ENCODE data around the gene DAB2IP. TPM values are rescaled to one million over a fixed set of nuclear protein-coding genes. Genes with fewer than 3 reads are reported as not detected.
A peak's percentile ranks its signal among the peaks of the same experiment; 100 is the strongest.

The DAB2IP gene
- total and polyA plus RNA-seq, 2 of the 4 experiments (the other 2 are of a cell fraction) = 5.6 to 17.2 TPM

- H4K5ac ChIP-seq (ENCODE audit: low read depth, low read length) = no peak overlapping the region
- peaks cover 17% of the 10 kb centered on the region for H3K4me1 ChIP-seq (ENCODE audit: control insufficient read depth, insufficient read depth, low read length)
- ATAC-seq (ENCODE audit: low read depth) = no peak
- H2AK5ac ChIP-seq (ENCODE audit: low read depth, low read length) = peak overlapping the region; percentile 99
- no peaks in the 10 kb centered on the region; the same call in 1 of the 2 replicates for H4K20me1 ChIP-seq (ENCODE audit: insufficient read depth, low read length)
- no peaks in the 10 kb centered on the region for H3K9me3 ChIP-seq (ENCODE audit: control insufficient read depth, insufficient read depth, low read length)
- ChIA-PET CTCF (interaction anchor here (0.9 kb wide), 1 partner anchor 13 kb away, joined by 3 read pairs; no protein-coding TSS in a partner anchor), POLR2A (ENCODE audit: unreplicated experiment) (no interaction called here)
- no peak overlapping the region for H3K56ac ChIP-seq (ENCODE audit: extremely low read depth, insufficient read depth, low read length)
- peaks cover 0 to 34% of the 10 kb centered on the region in 2 experiments; a peak in 2 of 4 replicates for H3K79me1 ChIP-seq (ENCODE audit: low read depth in 1 of 2, low read length in 2 of 2)
- no peak overlapping the region for H3K4me3 ChIP-seq (ENCODE audit: insufficient read depth, low read depth, low read length)
- H3K4me2 ChIP-seq (ENCODE audit: low read depth, low read length) = no peak overlapping the region
- peak overlapping the region; percentile 95 for H2BK120ac ChIP-seq (ENCODE audit: low read depth, low read length)
- no peak for DNase-seq
- H2AK9ac ChIP-seq (replicated peaks; ENCODE audit: low read depth, low read length, poor library complexity) = peak overlapping the region; percentile 89
- peak overlapping the region; percentile 35 for H2AFZ ChIP-seq (replicated peaks; ENCODE audit: low read length, poor library complexity)
- no TSS peak for BruUV-seq (replicated peaks)
- TF ChIP-seq CEBPB (IDR thresholded peaks at IDR 0.05; ENCODE audit: low read depth, low read length) (no peak), SMC3 (IDR thresholded peaks at IDR 0.05; ENCODE audit: low read depth, low read length) (no peak), RCOR1 (IDR thresholded peaks at IDR 0.05; ENCODE audit: insufficient replicate concordance, low read length) (no peak), USF2 (IDR thresholded peaks at IDR 0.05; ENCODE audit: low read depth, low read length) (no peak), BHLHE40 (IDR thresholded peaks at IDR 0.05; ENCODE audit: low read depth, low read length) (no peak), ELK1 (IDR thresholded peaks at IDR 0.05; ENCODE audit: borderline replicate concordance, low read depth, low read length) (no peak), MAZ (IDR thresholded peaks at IDR 0.05; ENCODE audit: borderline replicate concordance, low read depth, low read length) (no peak), MAFK (IDR thresholded peaks at IDR 0.05; ENCODE audit: low read depth, low read length) (no peak), CHD1 (IDR thresholded peaks at IDR 0.05; ENCODE audit: low read depth, low read length) (no peak)
- H3K4ac ChIP-seq (ENCODE audit: low read depth, low read length) = peak overlapping the region; percentile 94
- in situ Hi-C loops (cut with MboI; ENCODE audit: low sequenced_read_pairs) = no loop called here
- peak overlapping the region; percentile 82 for H3K18ac ChIP-seq (ENCODE audit: low read depth, low read length)
- H2BK5ac ChIP-seq (ENCODE audit: low read depth, low read length, poor library complexity, severe bottlenecking) = peak overlapping the region; percentile 67
- peak overlapping the region; percentile 60 to 85; a peak in 3 of 4 replicates for H4K8ac ChIP-seq (ENCODE audit: low read depth in 2 of 2, low read length in 2 of 2)
- dilution Hi-C loops (cut with HindIII; ENCODE audit: low sequenced_read_pairs, unreplicated experiment) = no loop called here
- 94% methylated on average over 10 of the region's 16 CpGs; no CpG with 5 or more reads in 1 of the 2 experiments for WGBS, 2 experiments (ENCODE audit: extremely low coverage in 2 of 2, insufficient read length in 1 of 2)
- peak overlapping the region; percentile 93 for H2BK20ac ChIP-seq (ENCODE audit: low read depth, low read length)
- peak overlapping the region; percentile 41; the same call in 1 of the 2 replicates for H3K23ac ChIP-seq (ENCODE audit: low read depth, low read length)
- no peak overlapping the region for H3K9ac ChIP-seq (ENCODE audit: low read depth, low read length)
- H4K91ac ChIP-seq (ENCODE audit: insufficient read depth, low read depth, low read length) = peak overlapping the region; percentile 90
- H3K27me3 ChIP-seq (ENCODE audit: control insufficient read depth, insufficient read depth, low read length) = no peaks in the 10 kb centered on the region
- H3K14ac ChIP-seq (replicated peaks; ENCODE audit: low read depth, low read length) = peak overlapping the region; percentile 49
- H3K27ac ChIP-seq (ENCODE audit: insufficient read depth, low read length) = no peak overlapping the region; the same call in 1 of the 2 replicates
- peaks cover 21% of the 10 kb centered on the region for H3K9me1 ChIP-seq (ENCODE audit: insufficient read depth, low read length)
- intact Hi-C loops (cut with micrococcal nuclease) = no loop called here
- H3K36me3 ChIP-seq (ENCODE audit: control insufficient read depth, insufficient read depth, low read length) = peaks cover 77% of the 10 kb centered on the region
- peak overlapping the region; percentile 63; the same call in 1 of the 3 replicates for H2BK15ac ChIP-seq (ENCODE audit: low read depth, low read length)
Measured at GRCh38 chr9:121771851-121772599, 120.6 kb downstream of the DAB2IP start.
